ENCODE measurements around the gene ABI3BP. TPM values are rescaled to one million over a fixed set of nuclear protein-coding genes. Genes with fewer than 3 reads are reported as not detected.

The ABI3BP gene
- total and polyA plus RNA-seq, 2 experiments from 2014 or later: 0.42 to 0.57 TPM

GRCh38 chr3:100972301-100972844 is 20.8 kb downstream of the ABI3BP start:
- TF ChIP-seq ZNF462 (CRISPR knock-in tag; IDR thresholded peaks at IDR 0.05): no peak
- H3K4me1 ChIP-seq (ENCODE audit: insufficient read depth): no peaks in the 10 kb centered on the region
- no peak overlapping the region for H3K4me2 ChIP-seq
- H3K27ac ChIP-seq (ENCODE audit: low read depth): no peak overlapping the region
- Mint-ChIP-seq H3K27ac (no peak overlapping the region), H3K36me3 (ENCODE audit: low read depth) (no peaks in the 10 kb centered on the region), H3K9me3 (no peaks in the 10 kb centered on the region), H3K4me1 (no peaks in the 10 kb centered on the region), H3K27me3 (ENCODE audit: insufficient read depth, low read depth, poor library complexity) (peaks cover 3% of the 10 kb centered on the region), H3K4me3 (no peak overlapping the region)
- no peak for ATAC-seq
- no peaks in the 10 kb centered on the region for H3K9me2 ChIP-seq (ENCODE audit: insufficient read depth)
- no peaks in the 10 kb centered on the region for H3K79me2 ChIP-seq (replicated peaks; ENCODE audit: insufficient read depth)
- no peaks in the 10 kb centered on the region for H3K27me3 ChIP-seq (ENCODE audit: insufficient read depth)
- H3K36me3 ChIP-seq (ENCODE audit: insufficient read depth): no peaks in the 10 kb centered on the region
- no peak overlapping the region; the same call in 1 of the 2 replicates for H2AFZ ChIP-seq
- no peak for DNase-seq (ENCODE audit: low spot score)
- H4K20me1 ChIP-seq (replicated peaks; ENCODE audit: insufficient read depth): no peaks in the 10 kb centered on the region
- H3F3A ChIP-seq (replicated peaks; ENCODE audit: low read depth): no peaks in the 10 kb centered on the region
- no peak overlapping the region for H3K4me3 ChIP-seq

GRCh38 chr3:100971798-100972197 is 21.4 kb downstream of the ABI3BP start:
- no peaks in the 10 kb centered on the region for H3K9me2 ChIP-seq (ENCODE audit: insufficient read depth)
- H3K27me3 ChIP-seq (ENCODE audit: insufficient read depth): no peaks in the 10 kb centered on the region
- no peaks in the 10 kb centered on the region for H4K20me1 ChIP-seq (replicated peaks; ENCODE audit: insufficient read depth)
- Mint-ChIP-seq H3K4me3 (no peak overlapping the region), H3K4me1 (no peaks in the 10 kb centered on the region), H3K27ac (no peak overlapping the region), H3K36me3 (ENCODE audit: low read depth) (no peaks in the 10 kb centered on the region), H3K27me3 (ENCODE audit: insufficient read depth, low read depth, poor library complexity) (peaks cover 3% of the 10 kb centered on the region), H3K9me3 (no peaks in the 10 kb centered on the region)
- ATAC-seq (no peak), DNase-seq (ENCODE audit: low spot score) (peak; percentile 13)
- H3K36me3 ChIP-seq (ENCODE audit: insufficient read depth): no peaks in the 10 kb centered on the region
- no peak overlapping the region for H3K4me3 ChIP-seq
- no peak overlapping the region for H2AFZ ChIP-seq
- no peak overlapping the region for H3K27ac ChIP-seq (ENCODE audit: low read depth)
- H3F3A ChIP-seq (replicated peaks; ENCODE audit: low read depth): no peaks in the 10 kb centered on the region
- no peak overlapping the region for H3K4me2 ChIP-seq
- no peaks in the 10 kb centered on the region for H3K79me2 ChIP-seq (replicated peaks; ENCODE audit: insufficient read depth)
- H3K4me1 ChIP-seq (ENCODE audit: insufficient read depth): no peaks in the 10 kb centered on the region
- no peak for TF ChIP-seq ETS1 (IDR thresholded peaks at IDR 0.05)
- no peak for TF ChIP-seq JUNB (IDR thresholded peaks at IDR 0.05; ENCODE audit: unreplicated experiment)
- no peak for TF ChIP-seq EZH2phosphoT487 (IDR thresholded peaks at IDR 0.05; ENCODE audit: unreplicated experiment)
- TF ChIP-seq POLR2AphosphoS5 (IDR thresholded peaks at IDR 0.05; ENCODE audit: low read depth): no peak
- TF ChIP-seq ZNF462 (CRISPR knock-in tag; IDR thresholded peaks at IDR 0.05): no peak

All from GM23338 (cell line).